CD14-positive monocyte (primary cell): Measurements from ENCODE around the gene TXNDC15. TPM values are rescaled to one million over a fixed set of nuclear protein-coding genes. Genes with fewer than 3 reads are reported as not detected.
A peak's percentile ranks its signal among the peaks of the same experiment; 100 is the strongest.

Source experiments
- DNase-seq, 3 donors: peaks; one replicate each; pipeline ENCODE4 v3.0.0-alpha.2; 2011 to 2022
- H2AFZ ChIP-seq: 2 replicates; pipeline ENCODE4 v1.6.0; 2012; ENCODE audit warnings: mild to moderate bottlenecking, low read depth, low read length, inconsistent platforms; ENCODE audit not compliant: insufficient read depth, poor library complexity, severe bottlenecking
- H3K27ac ChIP-seq, 2 donors: 1 replicate in 1 of 2; 2 replicates in 1 of 2; pipeline ENCODE4 v1.5.1; 2012 to 2013; ENCODE audit warnings: low read length in 2 of 2, control low read depth in 1 of 2, inconsistent platforms in 1 of 2, low read depth in 1 of 2, mild to moderate bottlenecking in 1 of 2
- H3K27me3 ChIP-seq, 2 donors: one replicate each; pipeline versions ENCODE4 v1.6.0 to v1.6.1; 2011 to 2013; ENCODE audit warnings: low read length in 2 of 2; ENCODE audit not compliant: control insufficient read depth in 2 of 2, insufficient read depth in 2 of 2
- H3K36me3 ChIP-seq, 2 donors: replicated peaks in 1 of 2; 1 replicate in 1 of 2; 2 replicates in 1 of 2; pipeline versions ENCODE4 v1.5.1 to v1.6.1; 2012 to 2013; ENCODE audit warnings: low read length in 2 of 2, control low read depth in 1 of 2, inconsistent platforms in 1 of 2, mild to moderate bottlenecking in 1 of 2; ENCODE audit not compliant: insufficient read depth in 2 of 2, control insufficient read depth in 1 of 2
- H3K4me1 ChIP-seq, 2 donors: 1 replicate in 1 of 2; 2 replicates in 1 of 2; pipeline versions ENCODE4 v1.5.1 to v1.6.1; 2012 to 2013; ENCODE audit warnings: low read length in 2 of 2, control low read depth in 1 of 2, inconsistent platforms in 1 of 2, mild to moderate bottlenecking in 1 of 2, moderate library complexity in 1 of 2; ENCODE audit not compliant: insufficient read depth in 2 of 2, control insufficient read depth in 1 of 2
- H3K4me2 ChIP-seq: replicated peaks from 2 replicates; pipeline ENCODE3; 2012; ENCODE audit warnings: low read length, moderate library complexity, mild to moderate bottlenecking; ENCODE audit not compliant: poor library complexity, severe bottlenecking; ENCODE audit errors: extremely low read depth
- H3K4me3 ChIP-seq, 3 experiments: fragments of 200-600 bp in 1 of 3; sonication (generic) in 1 of 3; replicated peaks in 1 of 3; 1 replicate in 2 of 3; 2 replicates in 1 of 3; pipeline ENCODE4 v1.5.1; 2011 to 2013; ENCODE audit warnings: low read length in 3 of 3, mild to moderate bottlenecking in 3 of 3, control low read depth in 2 of 3, low read depth in 2 of 3, inconsistent platforms in 1 of 3, moderate library complexity in 1 of 3
- H3K79me2 ChIP-seq: 2 replicates; pipeline ENCODE4 v1.6.0; 2012; ENCODE audit warnings: mild to moderate bottlenecking, control low read depth, inconsistent platforms, low read length, moderate library complexity; ENCODE audit not compliant: insufficient read depth
- H3K9ac ChIP-seq: 2 replicates; pipeline ENCODE4 v1.6.0; 2017; ENCODE audit warnings: low read length, mild to moderate bottlenecking; ENCODE audit not compliant: insufficient read depth, poor library complexity, severe bottlenecking
- H3K9me3 ChIP-seq, 2 donors: replicated peaks in 1 of 2; 1 replicate in 1 of 2; 2 replicates in 1 of 2; pipeline versions ENCODE4 v1.5.1 to v1.6.1; 2012 to 2013; ENCODE audit warnings: low read length in 2 of 2, control low read depth in 1 of 2; ENCODE audit not compliant: control insufficient read depth in 1 of 2, insufficient read depth in 1 of 2
- H4K20me1 ChIP-seq: 2 replicates; pipeline ENCODE4 v1.6.0; 2012; ENCODE audit warnings: mild to moderate bottlenecking, low read length, control low read depth, moderate library complexity; ENCODE audit not compliant: insufficient read depth
- H3K27ac Mint-ChIP-seq, 7 donors: one replicate each; pipeline ENCODE4 v1.8.0; 2020; ENCODE audit warnings: mild to moderate bottlenecking in 7 of 7, mixed read lengths in 7 of 7, moderate library complexity in 6 of 7, inconsistent platforms in 2 of 7
- H3K27me3 Mint-ChIP-seq, 3 donors: one replicate each; pipeline ENCODE4 v1.8.0; 2021 to 2022; ENCODE audit warnings: low read depth in 3 of 3, mild to moderate bottlenecking in 3 of 3, mixed read lengths in 3 of 3, moderate library complexity in 3 of 3, inconsistent platforms in 1 of 3
- H3K36me3 Mint-ChIP-seq, 2 donors: one replicate each; pipeline ENCODE4 v1.8.0; 2020; ENCODE audit warnings: mixed read lengths in 2 of 2, inconsistent platforms in 1 of 2, mild to moderate bottlenecking in 1 of 2
- H3K4me1 Mint-ChIP-seq: one replicate; pipeline ENCODE4 v1.8.0; 2020; ENCODE audit warnings: mild to moderate bottlenecking, mixed read lengths
- H3K4me3 Mint-ChIP-seq, 2 donors: one replicate each; pipeline ENCODE4 v1.8.0; 2020; ENCODE audit warnings: mild to moderate bottlenecking in 2 of 2, mixed read lengths in 2 of 2, moderate library complexity in 1 of 2
- H3K9me3 Mint-ChIP-seq, 7 donors: one replicate each; pipeline ENCODE4 v1.8.0; 2020 to 2022; ENCODE audit warnings: mixed read lengths in 7 of 7, mild to moderate bottlenecking in 6 of 7, moderate library complexity in 6 of 7, inconsistent platforms in 2 of 7
- WGBS: methylation state at CpG from one replicate; pipeline ENCODE4 v1.1.5; 2013; ENCODE audit warnings: missing lambda C conversion rate; ENCODE audit not compliant: insufficient coverage; 5-methylcytosine and 5-hydroxymethylcytosine counted together
- intact Hi-C, 2 donors: fragments of 100-400 bp; cut with micrococcal nuclease; formaldehyde crosslinking; loops; one replicate each; pipeline versions ENCODE4 v1.15.0 to v1.15.1; 2023
- polyA plus RNA-seq, 3 donors: library from polyadenylated mRNA; depleted of rRNA in 1 of 3; unstranded in 2 of 3; stranded (reverse) in 1 of 3; fragments of 300-500 nt in 2 of 3; fragments of >200 nt in 1 of 3; fragmentation: Illumina TruSeq in 2 of 3; gene quantifications; 1 replicate in 2 of 3; 2 replicates in 1 of 3; pipeline ENCODE4 v1.2.3, GENCODE V29; 2012 to 2021
- TF ChIP-seq, protein P1 (sequence below): fragments of 200-600 bp; IDR thresholded peaks from one replicate; pipeline ENCODE4 v1.8.0; 2022; ENCODE audit warnings: antibody characterized with exemption, mild to moderate bottlenecking

The TXNDC15 gene
- polyA plus RNA-seq, 3 donors = 24.1 to 30.9 (median 28.0) TPM

DNA sequence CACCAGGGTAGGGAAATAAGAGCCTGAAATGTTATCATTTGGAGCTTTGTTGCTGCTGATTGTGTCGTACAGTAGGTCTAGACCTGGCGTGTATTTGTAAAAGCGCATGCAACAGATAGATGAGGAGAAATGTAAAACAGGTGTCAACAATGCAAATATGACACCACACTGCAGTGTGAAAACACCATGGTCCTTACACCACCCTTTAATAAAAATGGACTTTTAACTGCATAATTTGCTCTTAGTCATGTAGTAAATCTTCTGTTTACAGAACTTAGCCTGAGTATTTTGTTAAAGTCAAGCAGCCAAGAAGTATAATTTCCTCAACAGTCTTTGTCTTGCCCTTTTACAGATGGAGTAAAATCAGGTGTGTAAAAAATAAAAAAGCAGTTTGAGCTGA is 44.7 kb downstream of the TXNDC15 start:
- Histone ChIP-seq H3K4me2 (no peak overlapping the region), H3K4me3 (no peak overlapping the region), H3K9ac (no peak overlapping the region), H3K36me3 (peaks cover 44 to 58% of the 10 kb centered on the region in 2 donors), H3K27me3 (no peaks in the 10 kb centered on the region), H2AFZ (no peak overlapping the region), H4K20me1 (peaks cover 8% of the 10 kb centered on the region), H3K79me2 (peaks cover 4% of the 10 kb centered on the region), H3K9me3 (no peaks in the 10 kb centered on the region), H3K27ac (no peak overlapping the region), H3K4me1 (no peaks in the 10 kb centered on the region)
- peaks cover 43 to 51% of the 10 kb centered on the region in 2 donors for H3K36me3 Mint-ChIP-seq
- TF ChIP-seq, protein P1, sequence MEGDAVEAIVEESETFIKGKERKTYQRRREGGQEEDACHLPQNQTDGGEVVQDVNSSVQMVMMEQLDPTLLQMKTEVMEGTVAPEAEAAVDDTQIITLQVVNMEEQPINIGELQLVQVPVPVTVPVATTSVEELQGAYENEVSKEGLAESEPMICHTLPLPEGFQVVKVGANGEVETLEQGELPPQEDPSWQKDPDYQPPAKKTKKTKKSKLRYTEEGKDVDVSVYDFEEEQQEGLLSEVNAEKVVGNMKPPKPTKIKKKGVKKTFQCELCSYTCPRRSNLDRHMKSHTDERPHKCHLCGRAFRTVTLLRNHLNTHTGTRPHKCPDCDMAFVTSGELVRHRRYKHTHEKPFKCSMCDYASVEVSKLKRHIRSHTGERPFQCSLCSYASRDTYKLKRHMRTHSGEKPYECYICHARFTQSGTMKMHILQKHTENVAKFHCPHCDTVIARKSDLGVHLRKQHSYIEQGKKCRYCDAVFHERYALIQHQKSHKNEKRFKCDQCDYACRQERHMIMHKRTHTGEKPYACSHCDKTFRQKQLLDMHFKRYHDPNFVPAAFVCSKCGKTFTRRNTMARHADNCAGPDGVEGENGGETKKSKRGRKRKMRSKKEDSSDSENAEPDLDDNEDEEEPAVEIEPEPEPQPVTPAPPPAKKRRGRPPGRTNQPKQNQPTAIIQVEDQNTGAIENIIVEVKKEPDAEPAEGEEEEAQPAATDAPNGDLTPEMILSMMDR = no peak
- no CpG with 5 or more reads among the region's 3 CpGs for WGBS
- H3K4me1 Mint-ChIP-seq = no peaks in the 10 kb centered on the region
- H3K9me3 Mint-ChIP-seq = no peaks in the 10 kb centered on the region
- H3K4me3 Mint-ChIP-seq = no peak overlapping the region
- intact Hi-C loops = loop anchor here in 1 of 2 donors (10.0 kb wide), 1 partner anchor 236 kb away; no protein-coding TSS in a partner anchor
- no peaks in the 10 kb centered on the region for H3K27me3 Mint-ChIP-seq
- DNase-seq = no peak
- H3K27ac Mint-ChIP-seq = peak overlapping the region in 1 of 7 donors; percentile 26

DNA sequence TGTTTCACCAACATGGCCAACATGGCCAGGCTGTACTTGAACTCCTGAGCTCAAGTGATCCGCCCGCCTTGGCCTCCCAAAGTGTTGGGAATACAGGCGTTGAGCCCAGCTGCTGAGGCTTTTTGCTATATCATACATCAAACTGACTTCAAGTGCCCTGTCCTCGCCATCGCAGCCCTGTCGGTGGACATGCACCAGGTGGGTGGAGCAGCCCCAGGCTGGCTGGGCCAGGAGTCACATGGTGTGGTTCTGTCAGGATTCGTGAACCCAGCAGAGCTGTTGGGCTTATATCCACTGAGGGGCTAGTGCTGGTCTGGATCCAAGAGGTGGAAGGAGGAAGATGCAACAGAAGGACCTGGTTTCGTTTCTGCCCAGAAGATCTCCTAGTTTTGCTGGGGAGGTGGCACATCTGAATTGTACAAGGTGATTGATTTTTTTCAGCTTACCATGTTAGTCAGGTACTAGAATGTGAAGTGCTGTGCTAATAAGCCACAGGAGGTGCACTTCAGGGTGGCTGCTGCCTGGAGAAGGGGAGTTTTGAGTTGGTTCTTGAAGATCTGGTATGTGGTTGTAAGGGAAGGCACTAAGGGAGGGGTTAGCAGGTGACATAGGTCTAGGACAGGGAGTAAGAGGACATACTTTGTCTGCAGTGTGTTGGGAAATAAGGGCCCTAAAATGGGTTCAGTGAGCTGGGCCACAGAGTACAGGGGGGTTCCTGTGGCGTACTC is 46.8 kb downstream of the TXNDC15 start:
- intact Hi-C loops = no loop called here
- Histone ChIP-seq H4K20me1 (peaks cover 8% of the 10 kb centered on the region), H3K27ac (no peak overlapping the region), H3K9me3 (no peaks in the 10 kb centered on the region), H3K27me3 (no peaks in the 10 kb centered on the region), H3K9ac (no peak overlapping the region), H3K4me1 (no peaks in the 10 kb centered on the region), H3K4me2 (no peak overlapping the region), H3K79me2 (peaks cover 4% of the 10 kb centered on the region), H3K4me3 (no peak overlapping the region), H2AFZ (no peak overlapping the region), H3K36me3 (peaks cover 23 to 40% of the 10 kb centered on the region in 2 donors)
- Mint-ChIP-seq H3K4me1 (no peaks in the 10 kb centered on the region), H3K4me3 (no peak overlapping the region), H3K27me3 (no peaks in the 10 kb centered on the region), H3K9me3 (no peaks in the 10 kb centered on the region), H3K36me3 (peaks cover 43 to 45% of the 10 kb centered on the region in 2 donors), H3K27ac (peak overlapping the region in 2 of 7 donors; percentile 13 to 61)
- WGBS = 96% methylated on average over 8 of the region's 9 CpGs
- TF ChIP-seq, protein P1 = no peak
- no peak for DNase-seq
